GM10266 (cell line): Measurements from ENCODE around the gene CCDC127.
A peak's percentile ranks its signal among the peaks of the same experiment; 100 is the strongest.
"Not testable (repeated sequence)": the region's sequence is repeated elsewhere in the genome, so short reads cannot be mapped to it uniquely, and the experiment has no call there.

Source experiments
- DNase-seq: peaks from one replicate; pipeline ENCODE4 v3.0.0; 2012; ENCODE audit errors: extremely low spot score
- CTCF ChIP-seq: IDR thresholded peaks from 2 replicates; pipeline ENCODE4 v1.5.1; 2012; ENCODE audit warnings: mild to moderate bottlenecking, low read depth; ENCODE audit not compliant: control insufficient read depth, insufficient read depth; ENCODE audit errors: missing control alignments

The CCDC127 gene, protein sequence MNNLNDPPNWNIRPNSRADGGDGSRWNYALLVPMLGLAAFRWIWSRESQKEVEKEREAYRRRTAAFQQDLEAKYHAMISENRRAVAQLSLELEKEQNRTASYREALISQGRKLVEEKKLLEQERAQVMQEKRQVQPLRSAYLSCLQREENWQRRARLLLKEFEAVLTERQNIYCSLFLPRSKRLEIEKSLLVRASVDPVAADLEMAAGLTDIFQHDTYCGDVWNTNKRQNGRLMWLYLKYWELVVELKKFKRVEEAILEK

DNA sequence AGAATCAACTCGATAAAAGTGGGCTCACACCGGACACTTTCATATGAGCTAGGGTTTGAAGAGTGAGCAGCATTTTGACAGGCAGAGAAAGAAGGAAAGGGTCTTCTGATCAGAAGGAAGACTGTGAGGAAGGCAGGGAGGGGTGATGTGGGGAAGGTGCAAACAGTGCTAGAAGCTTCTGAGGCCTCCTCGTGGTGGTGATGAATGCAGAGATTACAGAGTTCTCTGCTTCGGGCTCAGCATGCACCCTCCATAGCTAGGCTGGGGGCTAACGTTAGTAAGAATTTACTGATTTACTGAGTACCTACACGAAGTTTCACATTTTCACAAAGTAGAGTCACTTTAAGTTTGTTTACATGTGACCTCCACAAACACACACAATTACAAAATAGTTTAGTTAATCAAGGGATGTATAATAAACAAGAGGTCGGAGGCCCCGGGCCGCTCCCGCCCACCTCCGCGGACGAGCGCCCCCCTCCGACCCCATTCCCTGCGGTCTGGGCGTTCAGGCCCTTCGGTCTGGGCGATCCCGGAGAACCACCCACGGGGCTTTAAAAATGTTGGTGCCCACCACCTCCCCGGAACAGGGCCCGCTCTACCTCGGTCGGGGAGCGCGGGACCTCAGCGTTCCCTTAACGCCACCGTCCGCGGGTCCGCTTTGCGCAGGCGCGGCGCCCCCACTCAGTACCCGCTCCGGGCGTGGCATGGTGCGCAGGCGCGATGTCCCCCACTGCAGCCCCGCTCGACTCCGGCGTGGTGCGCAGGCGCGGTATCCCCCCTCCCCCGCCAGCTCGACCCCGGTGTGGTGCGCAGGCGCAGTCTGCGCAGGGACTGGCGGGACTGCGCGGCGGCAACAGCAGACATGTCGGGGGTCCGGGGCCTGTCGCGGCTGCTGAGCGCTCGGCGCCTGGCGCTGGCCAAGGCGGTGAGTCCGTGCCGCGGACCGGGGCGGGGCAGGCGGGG lies at the start of gene CCDC127, which contains the start of gene SDHA:
Gene CCDC127 (minus strand): TSS at position 660 of the 963 bp plus-strand sequence. CDS start 1,304 bp downstream, outside the sequence.
Gene SDHA (plus strand): TSS at position 827 of the 963 bp plus-strand sequence. CDS start 36 bp downstream, at position 863.
- TF ChIP-seq CTCF, result peak; percentile 56
- DNase-seq, result peak; percentile 100

- no peak for DNase-seq
- no peak for TF ChIP-seq CTCF
These were observed 49.8 kb upstream of the CCDC127 start for GRCh38 chr5:267716-268115.

DNA sequence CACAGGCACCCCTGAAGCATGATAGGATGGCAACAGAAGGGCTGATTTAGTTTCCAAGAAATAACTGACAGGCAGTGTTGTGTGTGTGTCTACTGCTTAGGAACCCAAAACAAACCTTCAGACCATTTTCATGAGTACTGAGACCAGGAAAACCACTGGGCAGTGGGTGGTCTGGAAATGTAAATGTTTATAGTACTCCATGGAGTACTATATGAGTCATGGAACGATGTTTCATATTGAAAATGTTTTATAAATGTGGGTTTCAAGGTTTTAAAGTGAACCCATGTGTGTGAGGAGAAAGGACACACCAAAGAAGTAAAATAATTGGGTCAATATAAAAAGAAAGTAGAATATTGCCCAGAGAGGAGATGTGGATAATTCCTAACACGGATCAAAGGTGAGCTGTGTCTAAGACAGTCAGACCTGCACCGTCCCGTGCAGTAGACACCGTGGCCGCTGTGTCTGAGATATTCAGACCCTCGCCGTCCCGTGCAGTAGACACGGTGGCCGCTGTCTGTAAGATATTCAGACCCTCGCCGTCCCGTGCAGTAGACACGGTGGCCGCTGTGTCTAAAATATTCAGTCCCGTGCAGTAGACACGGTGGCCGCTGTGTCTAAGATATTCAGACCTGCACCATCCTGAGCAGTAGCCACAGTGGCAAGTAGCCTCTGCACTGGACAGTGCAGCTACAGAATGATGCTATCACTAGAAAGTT lies 48.5 kb upstream of the CCDC127 start:
- DNase-seq, result not testable (repeated sequence)

DNA sequence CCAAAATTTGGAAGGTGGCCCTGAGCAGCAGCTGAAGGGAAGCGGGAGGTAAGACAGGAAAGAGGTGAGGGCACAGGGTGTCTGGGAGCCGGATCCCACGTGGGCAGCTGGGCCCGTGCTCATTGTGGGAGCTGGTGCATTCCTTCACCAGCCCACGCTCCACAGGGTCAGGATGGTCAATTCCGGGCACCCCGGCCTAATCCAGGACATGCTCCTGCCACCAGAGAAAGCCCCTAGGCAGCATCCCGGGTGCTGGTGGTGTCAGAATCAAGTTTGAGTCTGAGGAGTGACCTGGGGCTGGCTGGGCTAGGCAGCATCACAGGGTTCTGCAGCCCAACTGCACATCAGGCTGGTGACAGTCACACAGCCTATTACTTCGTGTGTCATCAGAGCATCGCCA lies 46.4 kb upstream of the CCDC127 start:
- DNase-seq, result no peak
- TF ChIP-seq CTCF, result no peak

GRCh38 chr5:263275-263974 lies 45.5 kb upstream of the CCDC127 start:
- DNase-seq, result not testable (repeated sequence)

DNA sequence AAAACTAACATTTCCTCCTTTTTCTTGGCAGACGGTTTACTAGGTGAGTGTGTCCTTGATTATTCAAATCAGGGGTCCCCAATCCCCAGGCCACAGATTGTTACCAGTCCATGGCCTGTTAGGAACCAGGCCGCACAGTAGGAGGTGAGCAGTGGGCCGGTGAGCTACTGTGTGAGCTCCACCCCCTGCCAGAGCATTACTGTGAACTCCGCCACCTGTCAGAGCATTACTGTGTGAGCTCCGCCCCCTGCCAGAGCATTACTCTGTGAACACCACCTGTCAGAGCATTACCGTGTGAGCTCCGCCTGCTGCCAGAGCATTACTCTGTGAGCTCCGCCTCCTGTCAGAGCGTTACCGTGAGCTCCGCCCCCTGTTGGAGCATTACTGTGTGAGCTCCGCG lies 39.2 kb upstream of the CCDC127 start:
- TF ChIP-seq CTCF, result no peak
- DNase-seq, result no peak

- not testable (repeated sequence) for DNase-seq
These were observed 38.4 kb upstream of the CCDC127 start for GRCh38 chr5:256347-256746.

- not testable (repeated sequence) for DNase-seq
These were observed 37.2 kb upstream of the CCDC127 start for GRCh38 chr5:255116-255515.

DNA sequence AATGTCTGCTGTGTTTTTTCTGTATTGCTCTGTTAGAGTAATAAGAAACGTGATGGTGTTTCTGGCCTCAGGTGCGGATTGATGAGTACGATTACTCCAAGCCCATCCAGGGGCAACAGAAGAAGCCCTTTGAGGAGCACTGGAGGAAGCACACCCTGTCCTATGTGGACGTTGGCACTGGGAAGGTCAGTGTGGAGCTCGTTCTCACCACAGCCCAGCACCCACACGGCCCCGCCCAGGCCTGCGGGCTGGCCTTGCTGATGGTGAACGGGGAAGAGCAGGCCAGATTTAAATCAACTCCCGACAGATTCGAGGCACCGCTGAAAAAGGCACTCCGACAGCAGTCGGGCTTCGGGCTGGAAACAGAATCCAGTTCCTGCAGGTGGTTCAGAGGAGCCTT lies 36.4 kb upstream of the CCDC127 start:
- not testable (repeated sequence) for DNase-seq
